ENCODE data around the gene ADSS1.

ADSS1 gene

DNA sequence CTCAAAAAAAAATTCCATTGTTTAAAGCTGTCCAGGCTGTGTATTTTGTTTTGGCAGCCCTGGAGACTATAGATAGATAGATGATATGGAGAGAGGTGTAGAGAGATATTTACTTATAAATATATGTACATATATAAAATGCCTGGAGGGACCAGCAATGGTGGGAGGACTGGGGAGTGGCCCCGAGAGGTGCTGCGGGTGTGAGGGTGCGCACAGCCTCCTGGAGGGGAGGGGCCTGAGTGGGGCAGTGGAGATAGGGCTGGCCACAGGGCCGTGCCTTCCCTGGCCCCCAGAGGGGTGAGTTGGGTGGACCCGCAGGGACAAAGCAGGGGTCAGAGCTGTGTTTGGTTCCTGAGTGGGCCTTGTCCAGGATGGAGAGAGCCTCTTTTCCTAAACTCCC is 6.5 kb downstream of the ADSS1 start:
- CTCF ChIA-PET, result interaction anchor here (1.2 kb wide), 1 partner anchor 21 kb away, joined by 3 read pairs; no protein-coding TSS in a partner anchor
- no peak for TF ChIP-seq CTCF (IDR thresholded peaks at IDR 0.05; ENCODE audit: control extremely low read depth, extremely low read depth, low read depth, missing control alignments)
- POLR2A ChIA-PET, result no interaction called here
- DNase-seq (ENCODE audit: extremely low spot score), result no peak

DNA sequence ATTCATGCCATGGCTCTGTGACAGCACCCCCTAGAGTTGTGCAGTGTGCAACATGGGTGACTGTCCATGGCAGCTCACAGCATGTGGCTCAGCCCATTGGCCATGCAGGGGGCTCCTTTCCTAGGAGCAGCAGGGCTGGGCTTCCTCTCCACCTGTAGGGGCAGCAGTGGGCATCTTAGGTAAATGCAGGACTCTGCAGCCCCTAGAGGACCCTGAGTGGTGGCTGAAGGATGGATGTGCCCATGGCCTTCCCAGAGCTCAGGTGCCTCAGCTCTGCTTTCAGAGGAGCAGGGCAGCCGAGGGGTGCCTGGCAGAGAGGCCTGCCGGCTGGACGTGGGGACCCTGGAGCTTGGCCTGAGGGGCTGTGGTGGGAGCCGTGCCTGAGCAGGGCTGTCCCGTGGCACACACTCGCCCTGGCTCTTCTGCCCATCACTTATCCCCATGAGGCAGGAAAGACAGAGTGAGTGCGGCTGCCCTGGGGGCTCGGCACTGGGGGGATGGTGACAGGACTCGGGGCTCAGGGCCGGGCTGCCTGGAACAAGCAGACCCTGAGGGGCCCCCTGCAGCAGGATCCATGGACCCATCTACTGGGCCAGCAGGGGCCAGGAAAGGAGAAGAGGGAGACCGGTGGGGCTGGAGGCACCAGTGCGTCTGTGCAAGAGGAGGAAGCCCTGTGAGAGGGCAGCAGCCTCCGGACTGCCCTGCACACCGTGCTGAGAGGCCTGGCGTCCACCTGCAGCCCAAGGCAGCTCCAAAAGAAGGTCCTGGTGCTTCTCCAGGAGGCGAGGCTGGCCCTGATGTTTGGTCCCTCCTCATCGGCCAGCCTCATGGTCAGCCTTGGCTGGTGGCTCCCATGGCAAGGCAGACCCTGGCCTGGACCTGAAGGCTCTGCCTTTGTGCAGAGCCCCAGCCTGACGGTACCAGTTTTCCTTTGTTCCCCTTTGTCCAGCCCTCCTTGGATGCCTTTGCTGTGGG is 7.6 kb downstream of the ADSS1 start:
- POLR2A ChIA-PET, result no interaction called here
- CTCF ChIA-PET, result interaction anchor here (1.0 to 1.2 kb wide), 2 partner anchors 20 kb away, joined by 3 to 4 read pairs; no protein-coding TSS in a partner anchor
- no peak for DNase-seq (ENCODE audit: extremely low spot score)
- TF ChIP-seq CTCF (IDR thresholded peaks at IDR 0.05; ENCODE audit: control extremely low read depth, extremely low read depth, low read depth, missing control alignments), result peak; percentile 18

GRCh38 chr14:104732355-104732804 is 8.4 kb downstream of the ADSS1 start:
- POLR2A ChIA-PET, result no interaction called here
- CTCF ChIA-PET, result interaction anchor here (1.0 kb wide), 1 partner anchor 21 kb away, joined by 4 read pairs; no protein-coding TSS in a partner anchor
- no peak for DNase-seq (ENCODE audit: extremely low spot score)
- no peak for TF ChIP-seq CTCF (IDR thresholded peaks at IDR 0.05; ENCODE audit: control extremely low read depth, extremely low read depth, low read depth, missing control alignments)

DNA sequence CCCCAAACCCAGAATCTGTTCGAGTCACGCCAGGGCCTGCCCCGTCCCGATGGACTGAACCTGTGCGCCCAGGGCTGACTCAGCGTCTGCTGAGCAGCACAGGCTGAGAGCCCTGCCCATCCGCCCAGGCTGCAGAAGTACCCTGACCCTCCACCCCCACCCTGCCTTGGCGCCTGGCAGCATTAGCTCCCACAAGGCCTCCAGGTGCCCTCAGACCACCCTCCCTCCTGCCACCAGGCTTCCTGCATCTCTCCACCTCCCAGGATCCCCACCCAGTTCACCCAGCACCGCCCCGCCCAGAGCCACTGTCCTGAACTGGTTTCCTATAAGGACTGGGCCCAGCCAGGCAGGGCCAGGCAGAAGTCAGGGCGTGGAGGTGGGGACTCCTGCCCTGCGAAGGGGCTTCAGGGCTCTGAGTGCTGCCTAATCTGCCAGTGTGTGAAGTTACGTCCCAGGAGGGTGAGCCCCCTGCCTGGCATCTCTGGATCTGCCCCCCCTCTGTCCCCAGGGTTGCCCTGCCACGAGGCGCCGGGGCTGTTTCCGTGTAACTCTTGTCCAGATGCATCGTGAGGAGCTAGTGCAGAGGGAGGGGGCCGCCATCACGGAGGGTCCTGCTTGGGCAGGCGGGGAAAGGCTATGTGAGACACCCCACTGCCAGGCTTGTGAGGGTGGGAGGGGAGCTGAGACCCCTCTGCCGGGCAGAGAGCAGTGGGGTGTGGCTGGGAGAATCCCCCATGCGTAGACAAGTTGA is 9.1 kb downstream of the ADSS1 start:
- no peak for TF ChIP-seq CTCF (IDR thresholded peaks at IDR 0.05; ENCODE audit: control extremely low read depth, extremely low read depth, low read depth, missing control alignments)
- ChIA-PET CTCF (no interaction called here), POLR2A (no interaction called here)
- no peak for DNase-seq (ENCODE audit: extremely low spot score)

DNA sequence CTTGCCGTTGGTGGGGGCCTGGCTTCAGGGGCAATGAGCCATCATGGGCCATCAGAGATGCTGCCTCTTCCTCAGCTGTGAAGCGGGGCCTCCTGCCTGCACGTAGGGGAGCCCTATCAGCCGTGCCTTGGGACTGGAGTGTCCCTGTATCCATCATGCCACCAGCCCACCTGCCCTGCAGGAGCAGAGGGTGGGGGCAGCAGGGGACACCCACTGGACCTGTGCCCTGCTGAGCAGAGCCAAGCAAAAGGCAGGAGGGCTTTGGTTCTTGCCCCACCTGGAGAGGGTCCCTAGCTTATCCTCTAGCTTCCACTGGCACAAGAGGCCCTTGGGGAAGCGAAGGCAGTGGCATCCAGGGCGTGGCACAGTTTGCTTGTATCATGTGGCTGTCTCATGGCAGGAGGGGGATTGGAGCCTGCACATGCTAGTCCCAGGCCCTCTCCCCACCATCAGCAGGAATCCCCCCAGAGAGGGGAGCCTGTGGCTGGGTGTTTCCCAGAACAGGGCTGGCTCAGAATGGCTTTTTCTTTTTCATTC is 10.1 kb downstream of the ADSS1 start:
- TF ChIP-seq CTCF (IDR thresholded peaks at IDR 0.05; ENCODE audit: control extremely low read depth, extremely low read depth, low read depth, missing control alignments), result no peak
- POLR2A ChIA-PET, result no interaction called here
- no peak for DNase-seq (ENCODE audit: extremely low spot score)
- CTCF ChIA-PET, result no interaction called here

- DNase-seq (ENCODE audit: extremely low spot score), result no peak
- ChIA-PET CTCF (no interaction called here), POLR2A (no interaction called here)
- TF ChIP-seq CTCF (IDR thresholded peaks at IDR 0.05; ENCODE audit: control extremely low read depth, extremely low read depth, low read depth, missing control alignments), result no peak
Measured at GRCh38 chr14:104734601-104734990, 10.6 kb downstream of the ADSS1 start.

Data from GM10248 (cell line).